GM19397 (cell line): ENCODE measurements around the gene MSANTD2.

Experiments used
- ATAC-seq: cut with Tn5 transposase; IDR thresholded peaks from one replicate; pipeline ENCODE4 v1.9.1; 2021; ENCODE audit warnings: mild to moderate bottlenecking, moderate library complexity; ENCODE audit not compliant: unreplicated experiment

Gene MSANTD2

GRCh38 chr11:124821995-124822730 is 22.0 kb upstream of the MSANTD2 start:
- no peak for ATAC-seq

- ATAC-seq: no peak
These were observed 16.8 kb upstream of the MSANTD2 start for GRCh38 chr11:124817036-124817435.

- ATAC-seq: no peak
These were observed 14.5 kb upstream of the MSANTD2 start for GRCh38 chr11:124814739-124815138.

- no peak for ATAC-seq
These were observed 12.7 kb upstream of the MSANTD2 start for GRCh38 chr11:124812876-124813275.

- ATAC-seq: no peak
These were observed 11.4 kb upstream of the MSANTD2 start for GRCh38 chr11:124811399-124812125.

DNA sequence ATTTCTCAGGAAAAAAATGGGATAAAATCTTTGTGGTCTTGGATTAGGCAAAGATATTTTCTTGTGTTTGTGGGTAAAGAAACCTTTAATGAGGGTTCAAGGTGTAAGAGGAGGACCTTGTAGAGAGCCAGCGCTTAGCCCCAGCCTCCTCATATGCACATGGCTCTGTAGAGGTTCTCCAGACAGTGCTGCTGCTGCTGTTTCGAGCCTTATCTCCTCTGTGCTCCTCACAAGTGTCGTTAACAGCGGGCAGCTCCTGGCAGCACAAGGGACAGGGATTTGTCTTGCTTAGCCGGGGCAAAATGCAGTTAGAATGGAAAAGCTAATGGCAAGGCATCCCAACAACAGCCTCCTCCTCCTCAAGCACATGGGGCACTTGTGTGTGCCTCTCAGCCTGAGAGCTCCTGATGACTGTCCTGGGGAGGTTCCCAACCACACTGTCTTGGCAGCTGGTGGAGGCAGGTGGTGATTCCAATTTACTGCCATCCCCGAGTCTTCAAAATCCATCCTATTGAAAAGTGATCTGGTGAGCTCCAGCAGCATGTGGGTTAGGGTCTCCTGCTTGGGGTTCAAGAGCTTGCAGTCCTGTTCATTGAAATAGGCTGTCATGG is 7.6 kb upstream of the MSANTD2 start:
- no peak for ATAC-seq

GRCh38 chr11:124807201-124807600 is 7.0 kb upstream of the MSANTD2 start:
- ATAC-seq: no peak

DNA sequence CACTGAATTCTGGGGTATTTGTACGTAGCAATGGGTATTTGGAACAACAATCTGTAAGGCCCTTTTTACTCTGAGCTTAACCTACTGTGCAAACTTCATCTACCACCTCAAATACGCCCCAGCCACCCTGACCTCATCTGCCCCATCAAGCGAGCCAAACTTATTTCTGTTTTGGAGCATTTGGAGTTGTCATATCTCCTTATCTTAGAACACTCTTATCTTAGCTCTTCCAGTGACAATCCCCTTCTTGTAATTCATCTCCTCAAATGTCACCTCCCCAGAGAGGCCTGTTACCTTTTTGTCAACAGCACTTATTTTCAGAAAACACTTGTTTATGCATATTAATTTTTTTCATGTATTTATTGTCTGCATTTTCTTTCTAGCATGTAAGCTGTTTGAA is 4.7 kb upstream of the MSANTD2 start:
- no peak for ATAC-seq

DNA sequence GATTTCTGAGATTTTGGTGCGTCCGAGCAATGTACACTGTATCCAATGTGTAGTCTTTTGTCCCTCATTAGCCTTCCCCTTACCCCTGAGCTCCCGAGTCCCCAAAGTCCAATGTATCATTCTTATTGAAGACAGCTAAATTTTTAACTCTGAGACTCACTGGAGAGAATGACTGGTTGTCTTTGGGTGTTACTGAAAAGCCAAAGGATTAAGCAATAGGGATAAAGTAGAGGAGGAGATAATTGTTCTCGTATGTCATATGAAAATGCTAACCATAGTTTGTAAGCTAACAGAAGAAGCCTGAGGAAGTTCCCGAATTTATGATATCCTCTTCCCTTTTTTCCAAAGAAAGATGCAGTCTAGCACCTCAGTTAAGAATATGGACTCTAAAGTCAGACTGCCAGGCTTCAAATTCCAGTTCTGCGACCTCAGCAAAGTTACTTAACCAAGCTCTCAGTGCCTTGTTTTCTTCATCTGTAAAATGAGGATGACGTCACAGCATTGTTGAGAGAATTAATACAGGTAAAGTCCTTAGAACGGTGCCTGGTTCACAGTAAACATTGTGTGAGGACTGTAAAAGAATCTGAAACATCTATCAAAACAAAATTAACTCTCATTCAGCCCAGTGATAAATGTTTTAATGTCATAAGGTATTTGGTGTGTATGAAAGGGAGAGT is 1.6 kb upstream of the MSANTD2 start:
- no peak for ATAC-seq

- ATAC-seq: no peak
These were observed 808 bp upstream of the MSANTD2 start for GRCh38 chr11:124801014-124801413.

GRCh38 chr11:124799348-124800225 is 619 bp downstream of the MSANTD2 start:
- ATAC-seq: peak; percentile 43

DNA sequence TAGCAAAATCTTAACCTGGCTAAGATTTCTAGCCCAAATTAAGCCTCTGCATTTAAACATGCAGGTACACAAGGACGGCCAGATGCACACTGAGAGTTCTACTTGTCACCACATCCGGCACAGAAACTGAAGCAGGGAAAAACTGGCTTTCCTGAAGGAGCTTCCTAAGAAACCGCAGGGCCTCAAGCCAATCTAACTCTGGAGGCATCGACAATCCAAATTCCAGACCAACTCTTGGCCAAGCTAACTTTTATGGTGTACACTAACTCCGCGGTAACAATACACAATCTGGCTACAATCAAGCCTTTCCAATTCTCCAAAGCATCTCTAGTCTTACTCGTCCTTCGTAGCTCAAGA is 1.2 kb downstream of the MSANTD2 start:
- peak; percentile 5 for ATAC-seq

GRCh38 chr11:124796312-124796711 is 3.9 kb downstream of the MSANTD2 start:
- ATAC-seq: no peak

DNA sequence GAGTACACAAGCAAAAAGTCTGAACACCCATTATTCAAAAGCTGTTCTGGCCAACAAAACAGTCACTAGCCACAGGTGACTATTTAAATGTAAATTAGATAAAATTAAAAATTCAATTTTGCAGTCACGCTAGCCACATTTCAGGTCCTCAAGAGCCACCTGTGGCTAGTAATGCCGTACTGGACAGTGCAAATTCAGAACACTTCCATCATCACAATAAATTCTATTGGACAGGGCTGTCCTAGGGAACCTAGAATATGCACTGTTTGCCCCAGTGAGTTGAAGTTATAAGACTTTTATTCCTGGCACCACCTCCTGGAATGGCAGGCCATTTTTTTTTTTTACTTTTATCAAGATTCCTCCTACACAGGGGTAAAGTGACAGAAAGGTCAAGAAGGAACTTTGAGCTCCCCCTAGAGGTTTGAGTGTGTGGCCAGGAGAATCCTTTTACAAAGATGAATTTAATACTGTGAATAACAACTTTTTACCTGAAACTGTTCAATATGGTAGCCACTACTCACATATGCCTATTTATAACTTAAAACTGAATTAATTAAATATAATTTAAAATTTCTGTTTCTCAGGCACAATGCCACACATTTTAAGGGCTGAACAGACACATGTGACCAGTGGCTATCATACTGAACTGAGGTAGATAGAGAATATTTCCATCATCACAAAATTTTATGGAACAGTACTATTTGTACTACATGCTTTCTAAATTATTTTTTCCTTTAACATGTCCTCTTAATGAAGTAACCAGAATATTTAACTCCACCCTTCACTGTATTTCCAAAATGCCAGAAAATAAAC is 6.5 kb downstream of the MSANTD2 start:
- peak; percentile 62 for ATAC-seq

- ATAC-seq: peak; percentile 56
These were observed 8.4 kb downstream of the MSANTD2 start for GRCh38 chr11:124791626-124792341.

DNA sequence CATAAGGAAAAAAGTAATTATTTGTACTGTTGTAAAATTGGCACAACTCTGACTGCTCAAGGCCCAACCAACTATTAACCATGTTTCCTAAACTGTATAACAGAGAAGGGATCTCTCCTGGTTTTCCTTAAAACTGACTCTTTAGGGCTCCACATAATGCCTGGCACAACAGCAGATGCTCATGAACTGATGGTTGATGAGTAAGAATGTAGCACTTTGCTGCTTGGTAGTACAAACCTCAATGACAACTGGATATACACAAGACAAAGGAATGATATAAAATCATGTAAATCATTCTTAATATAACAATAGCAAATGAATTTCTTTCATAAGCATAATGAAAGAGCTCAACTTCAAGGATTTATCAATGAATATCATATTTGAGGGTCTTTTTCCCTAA is 11.7 kb downstream of the MSANTD2 start:
- ATAC-seq: no peak

DNA sequence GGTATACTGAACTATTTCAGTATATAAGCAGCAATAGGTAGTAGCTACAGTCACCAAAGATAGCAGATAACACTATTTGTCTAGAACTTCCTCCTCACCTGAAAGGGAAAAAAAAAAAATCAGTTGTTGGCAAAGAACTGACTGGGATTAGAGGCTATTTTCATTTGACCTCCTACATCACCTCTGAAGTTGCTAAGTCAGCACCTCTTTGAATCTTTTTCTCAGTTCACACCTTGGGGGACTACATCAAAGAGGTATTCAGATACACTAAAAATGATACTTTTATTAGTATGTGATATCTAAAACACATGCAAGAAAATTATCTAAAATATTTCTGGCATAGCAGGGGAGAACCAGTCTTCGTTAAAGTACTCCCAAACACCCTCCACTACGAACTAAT is 16.2 kb downstream of the MSANTD2 start:
- ATAC-seq: no peak

GRCh38 chr11:124783002-124783401 is 17.2 kb downstream of the MSANTD2 start:
- ATAC-seq: no peak

GRCh38 chr11:124779568-124779967 is 20.6 kb downstream of the MSANTD2 start:
- no peak for ATAC-seq
